NCI-H1694 (cell line): ENCODE measurements around the gene RHOBTB1.
A peak's percentile ranks its signal among the peaks of the same experiment; 100 is the strongest.

Source experiments
- DNase-seq: peaks from one replicate; lab custom pipeline; 2025; lab: John Stamatoyannopoulos, UW

Gene RHOBTB1

GRCh38 chr10:60942134-60942787 is 1.7 kb downstream of the RHOBTB1 start:
- DNase-seq, result no peak

- DNase-seq, result no peak
Measured at GRCh38 chr10:60940446-60940845, 3.5 kb downstream of the RHOBTB1 start.

- DNase-seq, result no peak
Measured at GRCh38 chr10:60937784-60938654, 6.0 kb downstream of the RHOBTB1 start.

- DNase-seq, result no peak
Measured at GRCh38 chr10:60937022-60937421, 7.0 kb downstream of the RHOBTB1 start.

- DNase-seq, result no peak
Measured at GRCh38 chr10:60934215-60935175, 9.5 kb downstream of the RHOBTB1 start.

- no peak for DNase-seq
Measured at GRCh38 chr10:60932756-60933155, 11.2 kb downstream of the RHOBTB1 start.

DNA sequence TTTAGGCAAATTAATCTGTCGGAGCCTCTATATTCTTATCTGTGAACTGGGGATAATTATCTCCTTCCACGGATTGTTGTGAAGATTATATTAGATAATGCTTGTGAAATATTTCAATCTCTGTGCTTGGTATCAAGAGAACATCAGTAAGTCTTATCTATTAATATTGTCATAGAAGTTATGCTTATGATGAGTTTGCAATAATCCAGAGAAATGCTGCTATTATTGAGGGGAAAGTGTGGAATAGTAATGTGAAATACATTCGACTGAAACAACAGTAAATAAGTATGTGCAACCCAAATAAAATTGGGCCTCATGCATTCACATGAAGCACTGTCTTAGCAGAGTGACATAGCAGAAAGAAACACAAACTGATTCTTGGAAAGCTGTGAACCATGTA is 13.7 kb downstream of the RHOBTB1 start:
- DNase-seq, result no peak

DNA sequence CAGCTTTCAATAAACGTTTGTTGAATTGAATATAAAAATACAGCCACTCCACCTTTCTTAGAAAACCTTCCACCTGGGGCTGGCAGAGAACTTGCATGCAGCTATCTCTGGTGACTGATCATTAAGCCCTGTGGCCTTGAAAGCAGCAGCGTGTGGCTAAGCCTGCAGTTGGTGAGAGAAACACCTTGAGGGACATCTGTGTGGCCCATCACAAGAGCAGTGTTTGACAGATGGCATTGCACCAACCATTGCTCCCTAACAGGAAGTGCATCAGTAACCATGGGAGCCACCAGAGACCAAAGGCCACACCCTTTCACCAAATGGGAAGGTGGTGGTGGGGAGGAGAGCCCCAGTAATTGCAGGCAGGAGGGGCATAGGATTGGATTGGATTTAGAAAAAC is 22.4 kb downstream of the RHOBTB1 start:
- DNase-seq, result peak; percentile 43

DNA sequence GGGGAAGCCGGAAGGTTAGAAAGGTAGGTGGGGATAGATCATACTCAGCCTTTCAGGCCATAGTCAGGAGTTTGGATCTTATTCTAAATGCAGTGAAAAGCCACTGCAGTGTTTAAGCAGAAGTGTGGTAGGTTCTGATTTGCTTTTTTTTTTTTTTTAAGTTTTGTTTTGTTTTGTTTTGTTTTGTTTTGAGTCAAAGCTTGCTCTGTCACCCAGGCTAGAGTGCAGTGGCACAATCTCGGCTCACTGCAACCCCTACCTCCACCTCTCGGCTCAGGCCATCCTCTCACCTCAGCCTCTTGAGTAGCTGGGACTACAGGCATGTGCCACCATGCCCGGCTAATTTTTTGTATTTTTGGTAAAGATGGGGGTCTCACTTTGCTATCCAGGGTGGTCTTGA is 23.5 kb downstream of the RHOBTB1 start:
- DNase-seq, result no peak

GRCh38 chr10:60919551-60919950 is 24.4 kb downstream of the RHOBTB1 start:
- no peak for DNase-seq

DNA sequence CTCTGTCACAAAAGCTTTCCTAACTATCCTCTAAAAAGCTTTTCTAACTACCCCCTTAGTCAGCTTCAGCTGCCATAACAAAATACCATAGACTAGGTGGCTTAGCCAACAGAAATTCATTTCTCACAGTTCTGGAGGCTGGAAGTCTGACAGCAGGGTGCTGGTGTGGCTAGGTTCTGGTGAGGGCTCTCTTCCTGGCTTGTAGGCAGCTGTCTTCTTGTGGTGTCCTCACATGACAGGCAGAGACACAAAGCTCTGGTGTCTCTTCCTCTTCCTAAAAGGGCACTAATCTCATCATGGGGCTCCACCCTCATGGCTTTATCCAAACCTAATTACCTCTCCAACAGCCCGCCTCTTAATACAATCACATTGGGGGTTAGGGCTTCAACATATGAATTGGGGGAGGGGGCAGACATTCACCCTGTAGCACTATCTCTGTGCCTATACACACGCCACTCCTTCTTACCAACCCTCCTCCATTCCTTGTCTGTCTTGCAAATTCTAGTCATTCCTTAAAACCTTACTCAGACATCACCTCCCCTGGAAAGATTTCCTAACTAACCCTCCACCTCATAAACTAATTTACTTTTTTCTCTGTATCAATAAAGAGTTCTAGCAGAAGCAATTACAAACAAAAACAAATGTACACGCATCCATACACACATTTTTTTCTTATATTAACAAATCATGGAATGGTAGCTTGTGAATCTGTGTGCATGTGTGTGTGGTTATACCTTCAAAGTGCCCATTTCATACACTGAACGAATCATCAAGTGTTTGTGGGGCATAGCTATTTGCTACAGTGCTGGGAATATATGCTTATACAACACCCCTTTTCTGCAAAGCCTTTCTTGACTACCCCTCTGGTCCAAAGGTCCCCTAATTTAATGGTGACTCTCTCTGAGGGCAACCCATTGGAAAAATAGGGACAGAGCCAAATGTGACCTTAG is 26.4 kb downstream of the RHOBTB1 start:
- DNase-seq, result no peak

GRCh38 chr10:60916025-60916424 is 28.0 kb downstream of the RHOBTB1 start:
- DNase-seq, result no peak

GRCh38 chr10:60914690-60915141 is 29.3 kb downstream of the RHOBTB1 start:
- DNase-seq, result no peak

- no peak for DNase-seq
Measured at GRCh38 chr10:60913657-60914056, 30.3 kb downstream of the RHOBTB1 start.

- no peak for DNase-seq
Measured at GRCh38 chr10:60913071-60913470, 30.9 kb downstream of the RHOBTB1 start.

- DNase-seq, result no peak
Measured at GRCh38 chr10:60911715-60912114, 32.3 kb downstream of the RHOBTB1 start.

DNA sequence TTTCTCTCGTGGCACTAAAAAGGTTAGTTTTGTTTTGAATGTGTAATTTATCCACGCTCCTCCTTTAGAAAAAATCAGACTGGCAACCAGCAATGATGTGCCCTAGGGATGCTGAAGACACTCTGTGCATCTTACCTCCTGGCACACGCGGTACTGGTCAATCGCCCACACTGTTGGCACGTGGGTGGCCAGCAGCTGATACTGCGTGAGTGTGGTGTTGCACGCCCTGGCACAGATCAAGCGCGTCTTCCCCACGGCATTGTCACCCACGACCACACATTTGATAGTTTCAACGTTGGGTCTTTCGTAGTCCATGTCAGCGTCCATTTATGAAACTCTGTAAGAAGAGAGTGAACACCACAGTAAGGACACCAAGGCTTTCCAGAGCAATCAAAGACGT is 32.8 kb downstream of the RHOBTB1 start:
- DNase-seq, result no peak

GRCh38 chr10:60910543-60910942 is 33.4 kb downstream of the RHOBTB1 start:
- DNase-seq, result no peak

DNA sequence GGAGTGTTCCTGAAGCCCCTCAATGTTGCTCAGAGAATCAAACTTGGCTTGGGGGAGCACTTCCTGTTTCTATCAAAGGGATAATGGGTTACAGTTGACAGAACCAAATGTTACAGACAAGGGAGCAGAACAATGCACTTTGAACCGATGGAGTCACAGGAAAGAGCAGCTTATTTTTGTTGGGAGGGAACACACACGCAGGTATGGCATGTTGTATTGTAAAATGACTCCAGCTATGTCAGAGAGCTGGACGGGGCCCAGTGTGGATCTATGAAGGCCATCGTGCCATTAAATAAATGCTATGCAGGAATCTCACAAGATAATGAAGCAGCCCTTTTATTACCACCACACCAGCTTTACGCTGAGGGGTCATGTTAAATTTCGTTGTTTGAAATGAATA is 35.1 kb downstream of the RHOBTB1 start:
- DNase-seq, result no peak

GRCh38 chr10:60908031-60908430 is 36.0 kb downstream of the RHOBTB1 start:
- no peak for DNase-seq

GRCh38 chr10:60907236-60907635 is 36.7 kb downstream of the RHOBTB1 start:
- no peak for DNase-seq
